Thyroid gland (tissue), 4 donors: Measurements from ENCODE around the gene OR5AC2. TPM values are rescaled to one million over a fixed set of nuclear protein-coding genes. Genes with fewer than 3 reads are reported as not detected.

Source experiments
- DNase-seq, 2 donors: peaks; one replicate each; pipeline ENCODE4 v3.0.0-alpha.2; 2019
- H3K27ac ChIP-seq, 3 donors: fragments of 200-600 bp; sonication (generic); 1 replicate in 2 of 3; 2 replicates in 1 of 3; pipeline ENCODE4 v1.5.1; 2016 to 2019; ENCODE audit warnings: mild to moderate bottlenecking in 1 of 3, moderate library complexity in 1 of 3
- H3K27me3 ChIP-seq: fragments of 200-600 bp; sonication (generic); one replicate; pipeline ENCODE4 v1.5.1; 2019
- H3K36me3 ChIP-seq, 2 donors: fragments of 200-600 bp; sonication (generic); one replicate each; pipeline ENCODE4 v1.5.1; 2016 to 2019
- H3K4me1 ChIP-seq, 2 donors: fragments of 200-600 bp; sonication (generic); one replicate each; pipeline ENCODE4 v1.5.1; 2017 to 2019
- H3K4me3 ChIP-seq, 3 donors: fragments of 200-600 bp; sonication (generic); replicated peaks in 1 of 3; 1 replicate in 2 of 3; 2 replicates in 1 of 3; pipeline ENCODE4 v1.5.1; 2016; ENCODE audit warnings: mild to moderate bottlenecking in 1 of 3
- H3K9me3 ChIP-seq: fragments of 200-600 bp; sonication (generic); one replicate; pipeline ENCODE4 v1.5.1; 2017
- CTCF ChIP-seq, 6 experiments: fragments of 200-600 bp in 3 of 6; fragments of 450-650 bp in 3 of 6; sonication (generic) in 3 of 6; IDR thresholded peaks; one replicate each; pipeline ENCODE4 v1.5.1; 2016 to 2019; ENCODE audit warnings: antibody characterized with exemption in 6 of 6, mild to moderate bottlenecking in 2 of 6, inconsistent platforms in 1 of 6, moderate library complexity in 1 of 6
- POLR2A ChIP-seq, 2 donors: fragments of 450-650 bp; IDR thresholded peaks; one replicate each; pipeline ENCODE4 v1.6.1; 2017; ENCODE audit warnings: antibody characterized with exemption in 2 of 2, mild to moderate bottlenecking in 2 of 2, moderate library complexity in 1 of 2
- WGBS, 2 donors: methylation state at CpG; one replicate each; pipeline ENCODE4 v1.1.5; 2017; 5-methylcytosine and 5-hydroxymethylcytosine counted together
- intact Hi-C: fragments of 100-400 bp; cut with DNase I; formaldehyde crosslinking; loops from one replicate; pipeline ENCODE4 v1.15.1; 2023
- total RNA-seq, 4 donors: library from RNA; depleted of rRNA; stranded (reverse); fragments of >200 nt; gene quantifications; one replicate each; pipeline ENCODE4 v1.2.3, GENCODE V29; 2016

The OR5AC2 gene
- total RNA-seq, 4 donors from 2014 or later: not detected

- H3K36me3 ChIP-seq: no peaks in the 10 kb centered on the region
- DNase-seq: no peak
- H3K9me3 ChIP-seq: no peaks in the 10 kb centered on the region
- WGBS, 2 donors: 0 to 45% methylated on average over 1 of the region's 1 CpG
- no peak for TF ChIP-seq CTCF (IDR thresholded peaks at IDR 0.05)
- no peak for TF ChIP-seq POLR2A (IDR thresholded peaks at IDR 0.05)
- H3K4me3 ChIP-seq: no peak overlapping the region
- no peak overlapping the region for H3K27ac ChIP-seq
- no peaks in the 10 kb centered on the region for H3K4me1 ChIP-seq
- H3K27me3 ChIP-seq: no peaks in the 10 kb centered on the region
- intact Hi-C loops: no loop called here
Observed at GRCh38 chr3:98108162-98108561, 21.2 kb downstream of the OR5AC2 start.

- intact Hi-C loops: no loop called here
- no peak overlapping the region for H3K4me3 ChIP-seq
- WGBS, 2 donors: 83 to 90% methylated on average over 4 of the region's 4 CpGs
Observed at GRCh38 chr3:98109807-98110549, 23.0 kb downstream of the OR5AC2 start.

DNA sequence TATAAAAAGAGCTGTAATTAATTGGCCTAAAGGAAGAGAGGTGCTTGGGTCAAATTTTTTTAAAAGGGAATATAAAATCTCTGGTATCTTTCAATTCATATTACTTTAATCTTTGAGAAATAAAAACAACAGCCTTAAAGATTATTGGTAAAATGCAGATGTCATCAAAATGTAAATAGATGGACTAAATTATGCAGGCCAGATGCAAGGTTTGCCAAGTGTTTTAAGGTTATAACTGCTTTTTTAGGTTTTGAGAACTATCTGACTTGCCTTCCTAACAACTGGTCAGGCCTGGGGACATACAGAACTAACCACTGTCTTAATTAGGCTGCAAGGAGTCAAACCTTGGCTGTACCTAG, 23.6 kb downstream of the OR5AC2 start:
- no peaks in the 10 kb centered on the region for H3K9me3 ChIP-seq
- no peak for DNase-seq
- no peak for TF ChIP-seq POLR2A (IDR thresholded peaks at IDR 0.05)
- TF ChIP-seq CTCF (IDR thresholded peaks at IDR 0.05): no peak
- no peaks in the 10 kb centered on the region for H3K4me1 ChIP-seq
- no peaks in the 10 kb centered on the region for H3K27me3 ChIP-seq
- intact Hi-C loops: no loop called here
- H3K27ac ChIP-seq: no peak overlapping the region
- no peaks in the 10 kb centered on the region for H3K36me3 ChIP-seq
- H3K4me3 ChIP-seq: no peak overlapping the region

More at GRCh38 chr3:98109807-98110549, 23.0 kb downstream of the OR5AC2 start:
- Histone ChIP-seq H3K27me3 (no peaks in the 10 kb centered on the region), H3K27ac (no peak overlapping the region), H3K36me3 (no peaks in the 10 kb centered on the region), H3K9me3 (no peaks in the 10 kb centered on the region), H3K4me1 (no peaks in the 10 kb centered on the region)
- TF ChIP-seq CTCF (IDR thresholded peaks at IDR 0.05): no peak
- TF ChIP-seq POLR2A (IDR thresholded peaks at IDR 0.05): no peak
- no peak for DNase-seq

GRCh38 chr3:98114264-98114663, 27.3 kb downstream of the OR5AC2 start:
- Histone ChIP-seq H3K27ac (no peak overlapping the region), H3K4me3 (no peak overlapping the region), H3K4me1 (no peaks in the 10 kb centered on the region), H3K36me3 (no peaks in the 10 kb centered on the region), H3K9me3 (no peaks in the 10 kb centered on the region), H3K27me3 (no peaks in the 10 kb centered on the region)
- no peak for TF ChIP-seq POLR2A (IDR thresholded peaks at IDR 0.05)
- TF ChIP-seq CTCF (IDR thresholded peaks at IDR 0.05): no peak
- intact Hi-C loops: no loop called here
- WGBS, 2 donors: 65 to 72% methylated on average over 3 of the region's 3 CpGs
- no peak for DNase-seq

GRCh38 chr3:98115717-98116116, 28.7 kb downstream of the OR5AC2 start:
- 98 to 100% methylated on average over 1 of the region's 1 CpG for WGBS, 2 donors
- Histone ChIP-seq H3K36me3 (no peaks in the 10 kb centered on the region), H3K27ac (no peak overlapping the region), H3K4me1 (no peaks in the 10 kb centered on the region), H3K27me3 (no peaks in the 10 kb centered on the region), H3K4me3 (no peak overlapping the region), H3K9me3 (no peaks in the 10 kb centered on the region)
- TF ChIP-seq CTCF (IDR thresholded peaks at IDR 0.05) (no peak), POLR2A (IDR thresholded peaks at IDR 0.05) (no peak)
- intact Hi-C loops: no loop called here
- no peak for DNase-seq
